Measurements from ENCODE around the gene NR3C2. TPM values are rescaled to one million over a fixed set of nuclear protein-coding genes. Genes with fewer than 3 reads are reported as not detected.

The NR3C2 gene
- total RNA-seq, 1 donor: 4.7 TPM

- no peak overlapping the region for H3K4me3 ChIP-seq (ENCODE audit: low read depth, low read length)
- no peak for DNase-seq (ENCODE audit: low read depth)
Observed at GRCh38 chr4:148453833-148454232, 11.6 kb upstream of the NR3C2 start.

GRCh38 chr4:148452970-148453369, 10.8 kb upstream of the NR3C2 start:
- no peak for DNase-seq (ENCODE audit: low read depth)
- TF ChIP-seq CTCF (IDR thresholded peaks at IDR 0.05; ENCODE audit: insufficient read depth, low read length): no peak

More at GRCh38 chr4:148453833-148454232, 11.6 kb upstream of the NR3C2 start:
- TF ChIP-seq CTCF (IDR thresholded peaks at IDR 0.05; ENCODE audit: insufficient read depth, low read length): no peak

GRCh38 chr4:148449921-148450320, 7.7 kb upstream of the NR3C2 start:
- H3K4me3 ChIP-seq (ENCODE audit: low read depth, low read length): no peak overlapping the region
- DNase-seq (ENCODE audit: low read depth): no peak
- TF ChIP-seq CTCF (IDR thresholded peaks at IDR 0.05; ENCODE audit: insufficient read depth, low read length): no peak

More at GRCh38 chr4:148452970-148453369, 10.8 kb upstream of the NR3C2 start:
- H3K4me3 ChIP-seq (ENCODE audit: low read depth, low read length): no peak overlapping the region

GRCh38 chr4:148448141-148448540, 5.9 kb upstream of the NR3C2 start:
- H3K4me3 ChIP-seq (ENCODE audit: low read depth, low read length): no peak overlapping the region
- no peak for DNase-seq (ENCODE audit: low read depth)
- no peak for TF ChIP-seq CTCF (IDR thresholded peaks at IDR 0.05; ENCODE audit: insufficient read depth, low read length)

GRCh38 chr4:148447681-148448080, 5.5 kb upstream of the NR3C2 start:
- no peak for DNase-seq (ENCODE audit: low read depth)
- no peak for TF ChIP-seq CTCF (IDR thresholded peaks at IDR 0.05; ENCODE audit: insufficient read depth, low read length)
- peak overlapping the region; percentile 11 for H3K4me3 ChIP-seq (ENCODE audit: low read depth, low read length)

GRCh38 chr4:148445860-148446330, 3.7 kb upstream of the NR3C2 start:
- no peak for DNase-seq (ENCODE audit: low read depth)
- peak overlapping the region; percentile 58 for H3K4me3 ChIP-seq (ENCODE audit: low read depth, low read length)
- no peak for TF ChIP-seq CTCF (IDR thresholded peaks at IDR 0.05; ENCODE audit: insufficient read depth, low read length)
